Fibroblast of skin of abdomen (primary cell): Measurements from ENCODE around the gene ADAMTS12. TPM values are rescaled to one million over a fixed set of nuclear protein-coding genes. Genes with fewer than 3 reads are reported as not detected.
"Not testable (repeated sequence)": the region's sequence is repeated elsewhere in the genome, so short reads cannot be mapped to it uniquely, and the experiment has no call there.

Experiments used
- DNase-seq: peaks from one replicate; pipeline ENCODE4 v3.0.0-alpha.2; 2013
- polyA plus RNA-seq, 2 experiments: library from polyadenylated mRNA; unstranded; fragments of 120-200 nt; gene quantifications; one replicate each; pipeline ENCODE4 v1.2.1, GENCODE V29; 2013; ENCODE audit not compliant: insufficient read length in 2 of 2

Gene ADAMTS12
- 37.2 TPM for polyA plus RNA-seq (2013, experiment 1 of 2; ENCODE audit: insufficient read length)
- polyA plus RNA-seq (2013, experiment 2 of 2; ENCODE audit: insufficient read length) = 35.8 TPM

- DNase-seq = peak; percentile 76
Measured at GRCh38 chr5:33891788-33892619, at the start of gene ADAMTS12. Gene ADAMTS12 (minus strand): TSS chr5:33891990. CDS start chr5:33891856, 134 bp downstream.

DNA sequence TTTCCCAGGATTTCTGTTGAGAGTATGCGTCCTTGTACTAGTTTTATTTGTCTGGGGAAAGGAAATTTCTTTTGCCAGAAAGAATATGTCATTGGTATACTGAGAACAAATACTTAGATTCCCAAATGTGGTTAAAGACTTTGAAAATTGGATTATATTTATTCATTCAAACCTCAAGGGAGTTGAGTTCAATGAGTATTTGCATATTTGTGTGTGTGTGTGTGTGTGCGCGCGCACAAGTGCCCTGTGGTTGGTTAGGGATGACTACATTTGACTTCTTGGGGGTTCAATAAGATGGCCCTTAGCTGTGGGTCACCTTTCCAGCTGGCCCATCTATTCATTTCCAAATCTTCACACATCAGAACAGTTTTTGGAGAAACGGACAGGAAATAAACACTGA, 49.3 kb upstream of the ADAMTS12 start:
- peak; percentile 5 for DNase-seq

- peak; percentile 43 for DNase-seq
Measured at GRCh38 chr5:33939556-33940262, 47.9 kb upstream of the ADAMTS12 start.

DNA sequence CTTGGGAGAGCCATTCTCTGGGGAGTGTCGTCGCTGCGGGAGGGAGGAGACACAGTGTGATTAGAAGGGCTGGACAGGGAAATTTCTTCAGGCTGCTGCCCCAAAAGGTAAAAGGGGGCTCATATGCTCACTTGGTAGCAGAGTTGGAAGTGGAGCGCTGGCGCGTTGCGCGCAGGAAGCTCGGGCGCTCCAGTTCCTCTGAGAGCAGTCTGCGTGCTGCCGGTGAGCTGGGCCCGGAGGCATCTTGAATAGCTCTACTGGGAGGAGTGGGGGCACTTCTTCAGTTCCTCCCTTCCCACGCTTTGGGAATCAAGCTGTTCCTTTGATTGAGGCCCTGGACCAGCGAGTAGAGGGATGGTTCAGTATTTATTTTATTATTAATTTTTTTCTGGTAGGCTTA, 47.1 kb upstream of the ADAMTS12 start:
- DNase-seq = no peak

- no peak for DNase-seq
Measured at GRCh38 chr5:33938507-33938796, 46.7 kb upstream of the ADAMTS12 start.

GRCh38 chr5:33937707-33938506, 46.1 kb upstream of the ADAMTS12 start:
- no peak for DNase-seq

DNA sequence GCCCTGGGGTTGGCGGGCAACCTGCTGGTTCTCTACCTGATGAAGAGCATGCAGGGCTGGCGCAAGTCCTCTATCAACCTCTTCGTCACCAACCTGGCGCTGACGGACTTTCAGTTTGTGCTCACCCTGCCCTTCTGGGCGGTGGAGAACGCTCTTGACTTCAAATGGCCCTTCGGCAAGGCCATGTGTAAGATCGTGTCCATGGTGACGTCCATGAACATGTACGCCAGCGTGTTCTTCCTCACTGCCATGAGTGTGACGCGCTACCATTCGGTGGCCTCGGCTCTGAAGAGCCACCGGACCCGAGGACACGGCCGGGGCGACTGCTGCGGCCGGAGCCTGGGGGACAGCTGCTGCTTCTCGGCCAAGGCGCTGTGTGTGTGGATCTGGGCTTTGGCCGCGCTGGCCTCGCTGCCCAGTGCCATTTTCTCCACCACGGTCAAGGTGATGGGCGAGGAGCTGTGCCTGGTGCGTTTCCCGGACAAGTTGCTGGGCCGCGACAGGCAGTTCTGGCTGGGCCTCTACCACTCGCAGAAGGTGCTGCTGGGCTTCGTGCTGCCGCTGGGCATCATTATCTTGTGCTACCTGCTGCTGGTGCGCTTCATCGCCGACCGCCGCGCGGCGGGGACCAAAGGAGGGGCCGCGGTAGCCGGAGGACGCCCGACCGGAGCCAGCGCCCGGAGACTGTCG, 45.4 kb upstream of the ADAMTS12 start:
- no peak for DNase-seq

- DNase-seq = peak; percentile 15
Measured at GRCh38 chr5:33936381-33937016, 44.7 kb upstream of the ADAMTS12 start, which contains the start of gene RXFP3. Gene RXFP3 (plus strand): TSS chr5:33936386. CDS start chr5:33936741, 355 bp downstream.

- DNase-seq = peak; percentile 57
Measured at GRCh38 chr5:33936004-33936380, 44.2 kb upstream of the ADAMTS12 start.

DNA sequence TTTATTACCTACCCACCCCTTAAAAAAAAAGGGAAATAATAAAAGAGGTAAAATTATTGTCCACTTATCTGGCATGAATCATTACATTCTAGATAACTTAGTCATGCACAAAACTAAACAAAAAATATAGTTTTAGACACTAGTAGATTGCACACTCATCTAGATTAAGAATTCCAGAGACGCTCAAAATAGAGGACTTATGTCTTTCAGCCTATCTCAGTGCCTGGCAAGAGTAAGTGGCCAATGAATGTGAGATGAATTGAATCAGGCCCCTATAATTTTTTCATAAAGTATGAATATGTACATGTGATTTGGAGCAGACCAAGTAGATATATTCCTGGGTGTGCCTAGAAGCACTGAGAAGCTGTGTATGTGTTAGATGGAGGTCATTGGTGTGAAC, 42.4 kb upstream of the ADAMTS12 start:
- peak; percentile 42 for DNase-seq

DNA sequence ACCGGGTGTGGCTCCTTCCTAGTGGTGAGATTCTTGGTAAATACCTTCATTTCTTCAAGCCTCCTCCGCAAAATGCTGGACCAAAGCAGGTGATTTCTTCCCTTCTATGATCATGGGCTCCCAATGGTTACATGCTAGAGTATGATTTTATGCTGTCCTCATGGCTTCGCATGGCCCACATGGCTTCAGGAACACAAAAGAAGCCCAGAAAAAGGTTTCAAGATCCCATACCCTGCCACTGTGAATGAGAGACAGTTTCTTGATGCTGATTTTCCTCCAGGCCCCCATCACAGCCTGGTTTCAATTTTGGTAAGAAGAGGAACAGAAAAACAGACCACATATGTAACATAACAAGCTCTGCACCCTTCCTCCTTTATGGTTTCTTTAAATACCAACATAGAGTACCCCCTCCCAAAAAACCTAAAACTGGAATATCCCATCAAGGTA, 42.0 kb upstream of the ADAMTS12 start:
- DNase-seq = no peak

- DNase-seq = no peak
Measured at GRCh38 chr5:33931136-33931535, 39.3 kb upstream of the ADAMTS12 start.

DNA sequence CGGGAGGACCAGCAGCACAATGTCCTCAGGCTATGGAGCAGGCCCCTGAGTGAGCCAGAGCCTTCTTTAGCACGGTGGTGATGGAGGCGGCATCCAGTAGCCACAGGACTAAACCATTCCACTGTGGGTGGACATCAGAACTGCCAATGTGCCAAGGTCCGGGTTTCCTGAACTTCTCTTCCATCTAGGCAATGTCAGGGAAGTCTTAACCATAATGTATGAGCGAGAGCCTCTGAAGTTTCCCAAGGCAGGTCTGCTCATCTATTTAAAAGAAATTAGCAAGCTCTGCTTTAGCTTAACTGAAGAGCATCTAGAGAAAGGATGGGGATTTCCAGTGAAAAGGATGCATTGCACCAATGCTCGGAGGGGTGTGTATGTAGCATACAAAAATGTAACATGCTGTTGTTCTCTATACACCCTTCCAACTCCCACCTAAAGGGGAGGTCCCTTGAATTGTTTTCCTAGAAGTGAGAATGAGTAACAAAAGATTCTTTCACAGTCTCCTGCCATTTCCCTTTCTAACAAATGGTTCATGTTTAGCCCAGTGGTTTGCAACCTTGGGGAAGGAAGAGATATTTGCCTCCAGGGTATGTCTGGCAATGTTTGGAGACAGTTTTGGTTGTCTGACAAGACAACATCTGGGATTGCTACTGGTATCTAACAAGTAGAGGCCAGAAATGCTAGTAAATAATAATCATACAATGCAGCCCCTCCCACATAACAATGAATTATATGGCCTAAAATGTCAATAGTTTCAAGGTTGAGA, 38.3 kb upstream of the ADAMTS12 start:
- no peak for DNase-seq

DNA sequence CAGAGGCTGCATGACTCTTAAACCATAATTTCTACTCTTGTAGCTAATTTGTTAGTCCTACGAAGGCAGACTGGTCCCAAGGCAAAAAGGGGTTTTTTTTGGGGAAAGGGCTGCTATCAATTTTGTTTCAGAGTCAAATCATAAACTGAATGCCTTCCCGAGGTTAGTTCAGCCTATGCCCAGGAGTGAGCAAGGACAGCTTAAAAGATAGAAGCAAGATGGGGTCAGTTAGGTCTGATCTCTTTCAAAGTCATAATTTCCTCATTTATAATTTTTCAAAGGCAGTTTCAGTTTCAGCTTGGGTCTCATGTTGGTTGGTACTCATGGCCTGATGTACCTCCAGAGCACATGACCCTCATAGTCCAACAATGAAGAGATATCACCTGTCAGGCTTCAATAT, 36.5 kb upstream of the ADAMTS12 start:
- no peak for DNase-seq

- no peak for DNase-seq
Measured at GRCh38 chr5:33927685-33928084, 35.9 kb upstream of the ADAMTS12 start.

- DNase-seq = no peak
Measured at GRCh38 chr5:33925278-33925677, 33.5 kb upstream of the ADAMTS12 start.

DNA sequence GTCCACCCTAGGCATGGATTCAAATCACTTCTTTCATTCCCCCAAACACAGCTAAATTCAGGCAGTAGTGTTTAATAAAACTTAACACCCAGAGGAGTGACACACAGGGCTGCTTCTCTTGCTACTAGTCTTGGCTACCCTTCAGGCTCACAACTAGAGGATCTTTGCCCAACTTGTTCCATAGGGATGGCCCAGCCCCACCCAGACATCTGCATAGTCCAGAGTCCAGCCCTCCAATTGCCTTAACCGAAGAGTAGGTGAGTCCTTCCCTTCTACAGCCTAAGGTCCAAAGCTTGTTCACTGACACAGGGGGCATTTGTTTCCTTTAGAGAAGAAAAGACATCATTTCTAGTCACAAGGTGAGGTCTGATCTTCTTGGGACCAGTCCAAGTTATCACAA, 29.2 kb upstream of the ADAMTS12 start:
- no peak for DNase-seq

DNA sequence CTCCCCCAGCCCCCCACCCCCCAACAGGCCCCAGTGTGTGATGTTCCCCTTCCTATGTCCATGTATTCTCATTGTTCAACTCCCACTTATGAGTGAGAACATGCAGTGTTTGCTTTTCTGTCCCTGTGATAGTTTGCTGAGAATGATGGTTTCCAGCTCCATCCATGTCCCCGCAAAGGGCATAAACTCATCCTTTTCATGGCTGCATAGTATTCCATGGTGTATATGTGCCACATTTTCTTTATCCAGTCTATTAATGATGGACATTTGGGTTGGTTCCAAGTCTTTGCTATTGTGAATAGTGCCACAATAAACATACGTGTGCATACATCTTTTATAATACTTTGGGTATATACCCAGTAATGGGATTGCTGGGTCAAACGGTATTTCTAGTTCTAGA, 23.1 kb upstream of the ADAMTS12 start:
- not testable (repeated sequence) for DNase-seq

DNA sequence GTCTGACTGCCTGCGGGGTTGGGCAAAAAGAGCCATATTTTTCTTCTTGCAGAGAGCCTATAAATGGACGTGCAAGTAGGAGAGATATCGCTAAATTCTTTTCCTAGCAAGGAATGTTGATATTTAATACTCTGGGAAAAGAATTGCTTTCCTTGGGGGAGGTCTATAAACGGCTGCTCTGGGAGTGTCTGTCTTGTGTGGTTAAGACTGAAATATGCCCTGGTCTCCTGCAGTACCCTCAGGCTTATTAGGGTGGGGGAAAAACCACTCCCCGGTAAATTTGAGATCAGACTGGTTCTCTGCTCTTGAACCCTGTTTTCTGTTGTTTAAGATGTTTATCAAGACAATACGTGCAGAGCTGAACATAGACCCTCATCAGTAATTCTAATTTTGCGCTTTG, 14.5 kb upstream of the ADAMTS12 start:
- DNase-seq = not testable (repeated sequence)

DNA sequence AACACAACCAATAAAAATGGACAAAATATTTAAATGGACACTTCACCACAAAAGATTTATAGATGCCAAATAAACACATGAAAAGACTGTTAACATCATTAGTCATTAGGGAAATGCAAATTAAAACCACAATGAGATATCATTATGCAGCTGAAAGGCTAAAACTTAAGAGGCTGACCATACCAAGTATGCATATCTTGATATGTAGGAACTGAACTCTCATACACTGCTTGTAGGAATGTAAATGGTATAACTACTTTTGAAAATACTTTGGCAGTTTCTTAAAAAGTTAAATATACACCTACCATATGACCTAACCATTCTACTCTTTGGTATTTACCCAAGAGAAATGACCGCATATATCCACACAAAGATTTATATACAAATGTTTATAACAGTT, 13.6 kb upstream of the ADAMTS12 start:
- DNase-seq = no peak

DNA sequence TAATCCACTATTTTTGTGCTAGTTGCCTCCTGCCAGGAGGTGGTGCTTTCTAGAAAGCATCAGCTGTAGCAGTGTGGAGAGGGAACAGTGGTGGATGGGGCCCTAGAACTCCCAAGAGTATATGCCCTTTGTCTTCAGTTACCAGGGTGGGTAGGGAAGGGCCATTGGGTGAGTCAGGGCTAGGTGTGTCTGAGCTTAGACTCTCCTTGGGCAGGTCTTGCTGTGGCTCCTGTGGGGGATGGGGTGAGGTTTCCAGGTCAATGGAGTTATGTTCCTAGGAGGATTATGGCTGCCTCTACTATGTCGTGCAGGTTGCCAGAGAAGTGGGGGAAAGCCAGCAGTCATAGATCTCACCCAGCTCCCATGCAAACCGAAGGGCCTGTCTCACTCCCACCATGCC, 11.3 kb upstream of the ADAMTS12 start:
- no peak for DNase-seq
